ENCODE results near the gene DLG1.

DLG1 gene

DNA sequence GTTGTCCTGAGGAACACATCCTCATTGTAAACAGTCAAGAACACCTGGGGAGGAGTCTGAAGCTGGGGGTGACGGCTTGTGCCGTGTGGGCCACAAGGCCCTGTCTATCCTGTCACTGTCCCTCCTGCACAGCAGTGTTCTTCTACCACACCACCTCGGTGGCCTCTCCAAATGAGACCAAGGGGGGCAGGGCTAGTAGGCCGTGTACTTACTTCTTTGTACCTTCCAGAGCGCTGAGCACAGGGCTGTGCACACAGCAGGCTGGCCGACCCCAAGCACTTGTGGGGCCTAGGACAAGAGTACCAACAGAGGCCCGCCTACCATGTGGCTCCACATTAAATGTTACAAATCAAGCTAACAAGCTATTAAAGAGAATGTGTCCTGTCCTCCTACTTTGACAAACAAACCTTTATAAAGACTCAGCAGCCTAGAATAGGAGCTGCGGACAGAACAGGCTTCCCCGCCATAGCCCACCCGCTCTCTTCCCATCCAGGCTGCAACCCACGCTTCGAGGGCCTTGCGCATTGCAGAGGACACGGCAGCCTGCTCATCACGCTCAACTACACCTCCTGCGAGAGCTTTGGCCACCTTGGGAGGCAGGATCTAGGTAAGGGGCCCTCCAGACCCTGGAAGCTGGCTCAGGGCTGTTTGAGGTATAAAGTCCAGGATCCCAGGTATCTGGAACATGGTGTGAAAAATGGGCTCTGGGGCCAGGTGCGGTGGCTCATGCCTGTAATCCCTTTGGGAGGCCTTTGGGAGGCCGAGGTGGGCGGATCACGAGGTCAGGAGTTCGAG lies 299.2 kb downstream of the DLG1 start:
- no peaks in the 10 kb centered on the region for H3K36me3 ChIP-seq (ENCODE audit: control insufficient read depth, insufficient read depth, low read length)
- no peak overlapping the region for H3K4me3 ChIP-seq (ENCODE audit: extremely low read depth, insufficient read depth, low read length, poor library complexity, severe bottlenecking)
- WGBS, 2 experiments (ENCODE audit: insufficient coverage in 2 of 2), result 92 to 94% methylated on average over 15 to 19 of the region's 21 CpGs

DNA sequence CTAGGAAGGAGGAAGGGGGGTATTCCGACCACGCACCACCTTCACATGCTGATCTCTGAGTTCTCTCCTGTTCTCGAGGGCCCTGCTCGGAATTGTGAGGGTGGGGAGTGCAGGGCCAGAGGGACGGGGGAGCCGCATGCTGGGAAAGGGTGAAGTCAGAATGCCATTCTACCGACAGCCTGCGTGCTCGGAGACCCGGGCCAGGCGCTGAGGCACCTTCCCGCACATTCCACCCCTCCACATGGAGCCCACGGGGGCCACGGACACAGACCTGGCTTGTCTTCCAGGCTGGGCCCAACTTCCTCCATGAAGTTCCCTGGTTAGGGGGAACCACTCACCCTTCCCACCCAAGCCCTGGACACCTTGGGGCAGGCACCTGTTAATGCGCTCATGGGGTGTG lies 301.1 kb downstream of the DLG1 start:
- H3K9me3 ChIP-seq (ENCODE audit: control insufficient read depth, low read length), result no peaks in the 10 kb centered on the region
- H3K4me1 ChIP-seq (ENCODE audit: control insufficient read depth, insufficient read depth, low read length, poor library complexity, severe bottlenecking), result no peaks in the 10 kb centered on the region
- no peak overlapping the region for H3K27ac ChIP-seq (ENCODE audit: low read depth, low read length, severe bottlenecking)
- no peak overlapping the region for H3K4me3 ChIP-seq (ENCODE audit: extremely low read depth, insufficient read depth, low read length, poor library complexity, severe bottlenecking)
- H3K36me3 ChIP-seq (ENCODE audit: control insufficient read depth, insufficient read depth, low read length), result no peaks in the 10 kb centered on the region
- WGBS, 2 experiments (ENCODE audit: insufficient coverage in 2 of 2), result 88 to 92% methylated on average over 10 to 15 of the region's 15 CpGs

More for the DNA sequence above, 299.2 kb downstream of the DLG1 start:
- H3K4me1 ChIP-seq (ENCODE audit: control insufficient read depth, insufficient read depth, low read length, poor library complexity, severe bottlenecking), result no peaks in the 10 kb centered on the region
- H3K27ac ChIP-seq (ENCODE audit: low read depth, low read length, severe bottlenecking), result no peak overlapping the region
- H3K9me3 ChIP-seq (ENCODE audit: control insufficient read depth, low read length), result no peaks in the 10 kb centered on the region

DNA sequence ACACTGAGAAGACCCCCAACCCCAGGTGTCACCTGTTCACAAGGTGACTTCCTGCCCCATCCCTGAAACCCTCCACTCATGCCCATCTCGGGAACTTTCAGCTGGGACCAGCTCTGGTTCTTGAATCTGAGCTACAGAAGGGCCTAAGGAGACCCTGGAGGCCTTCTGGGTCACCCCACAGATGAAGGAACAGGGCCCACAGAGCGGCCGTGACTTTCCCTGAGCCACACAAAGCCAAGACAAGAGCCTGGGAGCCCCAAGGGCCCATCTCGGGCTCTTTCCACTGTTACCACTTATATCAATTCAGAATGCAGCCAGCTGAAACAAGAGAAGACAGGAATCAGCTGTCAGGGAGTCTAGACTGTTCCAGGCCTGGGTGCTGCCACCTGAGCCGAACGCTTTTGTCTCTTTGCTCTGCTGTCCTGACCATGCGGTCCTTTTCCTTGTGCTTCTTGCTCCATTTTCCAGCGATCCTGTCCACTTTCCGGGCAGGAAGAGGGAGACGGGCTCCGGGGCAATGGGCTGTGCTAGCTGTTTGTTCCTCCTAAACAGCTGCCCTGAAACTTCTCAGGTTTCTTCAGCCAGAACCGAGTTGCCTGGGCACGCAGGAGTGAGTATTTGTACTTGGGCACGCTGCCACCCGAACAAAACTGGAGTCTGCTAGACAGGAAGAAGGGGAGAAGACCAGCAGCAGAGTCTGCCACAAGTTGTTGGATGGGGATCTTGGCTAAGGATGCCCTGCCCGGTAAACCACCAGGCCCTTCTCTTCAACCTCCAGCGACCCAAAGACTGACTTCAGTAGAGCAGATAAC lies 301.8 kb downstream of the DLG1 start:
- Histone ChIP-seq H3K9me3 (ENCODE audit: control insufficient read depth, low read length) (no peaks in the 10 kb centered on the region), H3K4me1 (ENCODE audit: control insufficient read depth, insufficient read depth, low read length, poor library complexity, severe bottlenecking) (no peaks in the 10 kb centered on the region), H3K27ac (ENCODE audit: low read depth, low read length, severe bottlenecking) (no peak overlapping the region), H3K4me3 (ENCODE audit: extremely low read depth, insufficient read depth, low read length, poor library complexity, severe bottlenecking) (no peak overlapping the region), H3K36me3 (ENCODE audit: control insufficient read depth, insufficient read depth, low read length) (no peaks in the 10 kb centered on the region)
- WGBS, 2 experiments (ENCODE audit: insufficient coverage in 2 of 2), result 88 to 89% methylated on average over 15 of the region's 17 CpGs

DNA sequence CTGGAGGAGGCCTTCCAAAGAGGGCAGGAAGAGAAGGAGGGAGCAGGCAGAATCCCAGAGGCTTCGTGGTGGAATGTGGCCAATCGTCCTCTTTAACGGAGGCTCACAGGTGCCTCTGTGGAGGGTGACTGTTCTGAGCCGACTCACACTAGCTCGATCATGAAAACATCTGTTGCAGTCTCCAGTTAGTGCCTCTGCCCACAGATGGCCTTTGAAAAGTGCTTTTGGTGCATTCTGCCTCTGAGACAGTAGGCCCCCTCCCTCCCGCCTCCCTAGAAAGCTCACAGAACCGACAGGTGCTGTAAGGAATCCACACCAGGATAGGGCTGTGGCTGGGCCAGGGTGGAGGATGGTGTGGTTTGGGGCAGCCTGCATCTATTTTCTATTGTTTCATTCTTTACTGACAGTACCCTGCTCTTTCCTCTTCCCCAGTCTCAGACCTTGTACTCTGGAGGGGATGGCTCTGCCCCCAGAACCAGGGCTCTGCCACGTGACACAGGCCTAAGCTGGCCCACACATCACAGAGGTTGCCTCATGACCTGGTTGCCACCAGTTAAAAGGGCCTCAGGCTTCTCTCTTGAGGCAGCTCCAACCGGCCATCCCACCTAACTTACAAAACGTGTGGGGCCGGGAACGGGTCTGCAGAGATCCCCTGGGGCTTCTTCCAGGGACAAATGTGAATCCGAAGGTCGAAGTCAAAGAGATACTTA lies 302.6 kb downstream of the DLG1 start:
- 91 to 94% methylated on average over 8 to 12 of the region's 14 CpGs for WGBS, 2 experiments (ENCODE audit: insufficient coverage in 2 of 2)
- no peak overlapping the region for H3K4me3 ChIP-seq (ENCODE audit: extremely low read depth, insufficient read depth, low read length, poor library complexity, severe bottlenecking)
- no peaks in the 10 kb centered on the region for H3K4me1 ChIP-seq (ENCODE audit: control insufficient read depth, insufficient read depth, low read length, poor library complexity, severe bottlenecking)
- no peaks in the 10 kb centered on the region for H3K9me3 ChIP-seq (ENCODE audit: control insufficient read depth, low read length)
- no peak overlapping the region for H3K27ac ChIP-seq (ENCODE audit: low read depth, low read length, severe bottlenecking)
- no peaks in the 10 kb centered on the region for H3K36me3 ChIP-seq (ENCODE audit: control insufficient read depth, insufficient read depth, low read length)

DNA sequence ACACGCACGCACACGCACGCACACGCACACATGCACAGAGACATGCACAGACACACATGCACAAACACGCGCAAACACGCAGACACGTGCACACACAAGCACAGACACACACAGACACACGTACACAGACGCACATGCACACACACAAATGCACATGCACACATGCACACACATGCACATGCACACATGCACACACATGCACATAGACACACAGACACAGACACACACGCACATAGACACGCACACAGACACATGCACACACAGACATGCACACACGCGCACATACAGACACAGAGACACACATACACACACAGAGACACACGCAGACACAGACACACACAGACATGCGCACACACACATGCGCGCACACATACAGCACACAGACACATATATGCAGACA lies 303.4 kb downstream of the DLG1 start:
- no peaks in the 10 kb centered on the region for H3K9me3 ChIP-seq (ENCODE audit: control insufficient read depth, low read length)
- no peak overlapping the region for H3K27ac ChIP-seq (ENCODE audit: low read depth, low read length, severe bottlenecking)
- H3K4me1 ChIP-seq (ENCODE audit: control insufficient read depth, insufficient read depth, low read length, poor library complexity, severe bottlenecking), result no peaks in the 10 kb centered on the region
- no peak overlapping the region for H3K4me3 ChIP-seq (ENCODE audit: extremely low read depth, insufficient read depth, low read length, poor library complexity, severe bottlenecking)
- WGBS, 2 experiments (ENCODE audit: insufficient coverage in 2 of 2), result 90 to 94% methylated on average over 10 to 18 of the region's 19 CpGs
- no peaks in the 10 kb centered on the region for H3K36me3 ChIP-seq (ENCODE audit: control insufficient read depth, insufficient read depth, low read length)

DNA sequence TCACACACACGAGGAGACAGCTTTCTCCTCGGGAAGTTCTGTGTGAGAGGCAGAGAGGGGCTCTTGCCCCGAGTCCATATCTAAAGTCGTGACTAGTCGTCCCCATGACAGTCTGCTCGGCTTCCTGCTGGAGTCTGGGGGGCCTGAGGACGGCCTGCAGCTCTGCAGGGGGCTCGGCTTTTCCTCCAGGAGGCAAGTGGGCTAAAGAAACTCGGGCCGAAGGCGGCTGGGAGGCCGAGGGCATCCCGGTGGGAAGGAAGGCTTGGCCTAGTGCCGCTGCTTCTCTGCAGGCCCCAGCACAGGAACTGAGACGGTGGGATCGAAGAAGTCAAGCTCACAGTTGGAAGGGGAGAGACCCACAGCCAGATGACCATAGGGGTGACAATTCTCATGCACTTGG lies 304.4 kb downstream of the DLG1 start:
- Histone ChIP-seq H3K4me3 (ENCODE audit: extremely low read depth, insufficient read depth, low read length, poor library complexity, severe bottlenecking) (no peak overlapping the region), H3K9me3 (ENCODE audit: control insufficient read depth, low read length) (no peaks in the 10 kb centered on the region), H3K36me3 (ENCODE audit: control insufficient read depth, insufficient read depth, low read length) (no peaks in the 10 kb centered on the region), H3K4me1 (ENCODE audit: control insufficient read depth, insufficient read depth, low read length, poor library complexity, severe bottlenecking) (no peaks in the 10 kb centered on the region), H3K27ac (ENCODE audit: low read depth, low read length, severe bottlenecking) (no peak overlapping the region)
- WGBS, 2 experiments (ENCODE audit: insufficient coverage in 2 of 2), result 63 to 65% methylated on average over 15 to 16 of the region's 16 CpGs

Data from mesodermal cell (in vitro differentiated cells).